HS-5 (cell line): Measurements from ENCODE around the gene PHACTR3.

ENCODE experiments used
- DNase-seq: peaks from one replicate; pipeline ENCODE4 v3.0.0-alpha.2; 2012; ENCODE audit warnings: low read depth

Gene PHACTR3

GRCh38 chr20:59622496-59622895 lies 18.2 kb downstream of the PHACTR3 start:
- DNase-seq, result no peak

- DNase-seq, result no peak
These were observed 18.8 kb downstream of the PHACTR3 start for GRCh38 chr20:59623133-59623532.

DNA sequence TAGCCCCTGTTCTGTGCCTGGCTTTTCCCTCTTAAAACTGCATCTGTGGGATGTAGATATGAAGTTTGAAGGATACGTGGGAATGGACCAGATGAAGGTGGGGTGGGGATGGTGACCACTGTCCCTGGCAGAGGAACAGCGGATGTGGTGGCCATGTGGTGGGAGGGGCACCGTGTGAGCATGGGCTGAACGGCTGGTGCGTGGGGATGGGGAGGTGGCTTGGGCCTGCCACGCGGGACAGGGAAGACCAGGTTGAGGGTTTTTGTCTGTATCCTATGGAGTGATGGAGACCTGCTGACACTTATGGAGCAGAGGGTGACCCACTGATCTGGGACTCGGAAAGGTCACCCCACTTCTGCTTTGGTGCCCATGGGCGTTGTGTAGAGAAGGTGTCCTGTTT lies 19.2 kb downstream of the PHACTR3 start:
- DNase-seq, result no peak

DNA sequence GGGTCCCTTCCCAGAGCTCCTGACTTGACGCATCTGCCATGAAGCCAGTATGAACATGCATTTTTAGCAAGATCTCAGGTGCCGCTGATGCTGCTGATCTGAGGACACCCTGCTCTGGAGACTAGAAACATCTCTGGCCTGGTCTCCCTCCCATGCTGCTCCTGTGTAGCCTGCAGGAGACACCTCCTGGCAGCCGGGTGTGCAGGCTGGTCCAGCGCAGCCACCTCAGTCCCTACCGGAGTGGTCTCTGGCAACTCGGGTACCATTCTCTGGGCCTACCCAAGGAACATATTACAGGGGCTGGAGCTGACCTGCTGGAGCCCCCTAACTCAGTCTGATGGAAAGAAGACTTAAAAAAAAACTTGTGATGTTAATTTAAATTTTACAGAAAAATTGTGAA lies 20.1 kb downstream of the PHACTR3 start:
- DNase-seq, result no peak

DNA sequence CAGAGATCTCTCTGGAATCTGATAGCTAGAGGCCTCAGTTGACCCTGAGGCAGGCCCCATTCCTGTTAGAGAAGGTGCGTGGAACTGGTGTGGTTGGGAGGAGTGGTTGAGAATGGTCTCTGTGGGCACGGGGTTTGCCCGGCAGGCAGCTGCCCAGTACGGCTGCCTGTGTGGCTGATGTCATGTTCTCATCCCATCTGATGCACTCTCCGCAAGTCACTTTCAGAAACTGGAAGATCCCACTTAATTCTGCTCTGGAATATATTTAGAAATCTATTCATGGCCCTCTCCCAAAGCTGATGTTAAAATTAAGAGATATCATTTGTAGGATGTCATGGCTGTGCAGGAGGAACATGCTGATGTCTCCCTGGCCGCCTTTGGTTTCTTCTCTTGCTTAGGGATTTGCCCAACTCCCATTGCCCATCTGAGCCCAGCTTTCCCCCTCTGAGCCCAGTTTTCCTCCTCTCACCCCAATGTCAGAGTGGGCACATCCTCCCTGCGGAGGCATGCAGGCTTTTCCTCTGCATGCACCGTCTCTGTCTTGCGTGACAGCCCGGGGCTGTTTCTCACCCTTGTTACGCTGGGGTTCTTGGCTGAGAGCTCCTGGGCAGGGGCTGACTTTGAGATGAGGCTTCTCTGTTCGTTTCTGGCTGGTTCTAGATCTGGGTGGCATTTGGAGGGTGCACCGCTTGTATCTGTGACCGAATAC lies 21.0 kb downstream of the PHACTR3 start:
- no peak for DNase-seq

GRCh38 chr20:59627298-59627697 lies 23.0 kb downstream of the PHACTR3 start:
- no peak for DNase-seq

- DNase-seq, result no peak
These were observed 23.8 kb downstream of the PHACTR3 start for GRCh38 chr20:59628171-59628570.

- DNase-seq, result no peak
These were observed 25.1 kb downstream of the PHACTR3 start for GRCh38 chr20:59629141-59630045.

GRCh38 chr20:59630526-59630925 lies 26.2 kb downstream of the PHACTR3 start:
- DNase-seq, result no peak

- no peak for DNase-seq
These were observed 27.6 kb downstream of the PHACTR3 start for GRCh38 chr20:59631751-59632540.

DNA sequence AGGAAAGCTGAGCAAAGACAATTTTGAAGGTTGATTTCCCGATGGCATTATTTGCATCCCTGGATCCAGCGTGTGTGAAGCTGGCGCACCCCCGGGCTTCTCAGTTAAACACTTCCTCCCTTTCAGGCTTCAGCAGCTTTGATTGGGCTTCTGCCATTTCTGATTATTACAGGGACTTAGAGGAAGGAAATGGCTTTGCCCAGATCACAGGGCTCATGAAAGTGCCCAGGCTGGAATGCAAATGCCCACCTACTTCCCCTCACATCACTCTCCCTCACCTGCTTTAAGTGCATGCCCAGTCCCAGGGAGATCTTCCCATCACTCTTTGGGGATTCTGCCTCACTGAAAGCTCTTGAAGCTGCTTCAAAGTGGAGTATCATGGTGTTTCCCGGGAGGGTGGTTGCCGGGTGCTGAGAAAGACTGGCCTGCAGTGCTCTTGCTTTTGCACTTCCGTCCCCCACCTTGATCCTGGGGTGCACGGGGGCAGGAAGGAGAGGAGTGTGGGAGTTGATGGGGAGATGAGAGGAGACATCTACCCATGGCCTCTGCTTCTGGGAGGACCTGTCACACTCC lies 28.3 kb downstream of the PHACTR3 start:
- no peak for DNase-seq

DNA sequence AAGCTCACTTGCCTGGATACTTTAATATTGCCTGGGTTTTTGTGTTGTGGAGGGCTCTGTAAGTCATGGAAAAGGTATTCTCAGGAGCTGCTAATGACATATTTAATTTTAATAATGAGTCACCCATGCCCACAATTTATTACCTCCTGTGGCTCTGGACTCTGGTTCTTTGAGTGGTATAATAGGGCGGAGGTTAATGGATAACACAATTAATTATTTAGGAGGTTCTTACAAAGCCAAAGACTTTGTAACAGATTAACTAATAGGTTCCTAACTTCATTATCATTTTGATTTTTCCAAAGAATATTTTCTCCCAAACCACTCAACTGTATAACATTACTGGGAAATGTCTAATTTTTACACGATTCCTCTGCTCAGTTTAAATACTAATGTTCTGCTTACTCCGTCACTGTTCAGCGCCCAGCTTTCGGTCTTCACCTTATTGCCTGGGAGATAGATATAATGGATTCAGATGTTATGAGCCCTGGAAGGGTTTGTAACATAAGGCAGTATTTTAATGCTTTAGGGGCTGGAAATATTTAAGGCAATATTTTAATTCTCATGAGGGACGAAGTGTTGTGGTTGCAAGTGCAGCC lies 29.4 kb downstream of the PHACTR3 start:
- no peak for DNase-seq

DNA sequence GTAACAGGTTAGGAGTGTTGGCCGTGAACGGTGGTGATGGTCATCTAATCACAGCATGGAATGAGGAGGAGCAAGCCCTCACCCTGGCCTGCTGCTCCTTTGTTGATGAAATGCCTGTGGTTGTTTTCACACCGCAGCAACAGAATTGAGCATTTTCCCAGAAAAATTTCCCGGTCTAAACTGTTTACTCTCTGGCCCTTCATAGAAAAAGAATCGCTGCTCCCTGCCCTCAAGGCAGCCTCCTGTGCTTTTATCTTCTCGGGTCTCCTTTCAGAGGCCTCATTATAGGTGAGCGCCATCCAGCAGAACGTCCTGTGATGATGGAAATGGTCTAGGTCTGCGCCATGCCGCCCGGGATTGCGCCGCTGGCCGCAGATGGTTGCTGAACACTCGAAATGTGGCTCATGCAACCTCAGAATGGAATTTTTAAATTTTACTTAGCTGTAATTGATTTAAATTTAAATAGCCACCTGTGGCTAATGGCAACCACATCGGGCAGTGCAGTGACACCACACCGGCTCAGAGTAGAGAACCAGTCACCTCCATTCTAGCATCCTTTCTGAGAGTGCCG lies 30.2 kb downstream of the PHACTR3 start:
- DNase-seq, result no peak

- DNase-seq, result no peak
These were observed 32.5 kb downstream of the PHACTR3 start for GRCh38 chr20:59636766-59637370.

DNA sequence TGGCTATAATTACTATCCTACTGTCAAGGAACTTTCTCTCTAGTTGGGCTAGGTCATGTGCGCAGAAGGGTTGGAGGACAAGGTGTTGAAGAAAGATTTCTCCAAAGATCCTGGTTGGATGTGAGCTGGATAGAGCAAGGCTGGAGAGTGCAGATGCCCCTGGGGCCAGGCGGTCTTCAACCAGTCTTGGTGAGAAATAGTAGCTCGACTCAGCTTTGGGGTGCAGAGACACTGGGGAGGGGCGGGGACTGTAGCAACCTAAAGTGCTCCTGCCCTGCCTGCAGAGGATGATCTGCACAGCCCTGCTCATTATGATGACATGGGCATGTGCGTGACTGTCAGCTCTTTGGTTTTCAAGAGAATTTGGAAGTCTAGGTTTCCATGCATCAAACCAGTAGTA lies 35.9 kb downstream of the PHACTR3 start:
- DNase-seq, result no peak

- no peak for DNase-seq
These were observed 39.3 kb downstream of the PHACTR3 start for GRCh38 chr20:59643615-59644061.

GRCh38 chr20:59644371-59644939 lies 40.1 kb downstream of the PHACTR3 start:
- DNase-seq, result no peak

DNA sequence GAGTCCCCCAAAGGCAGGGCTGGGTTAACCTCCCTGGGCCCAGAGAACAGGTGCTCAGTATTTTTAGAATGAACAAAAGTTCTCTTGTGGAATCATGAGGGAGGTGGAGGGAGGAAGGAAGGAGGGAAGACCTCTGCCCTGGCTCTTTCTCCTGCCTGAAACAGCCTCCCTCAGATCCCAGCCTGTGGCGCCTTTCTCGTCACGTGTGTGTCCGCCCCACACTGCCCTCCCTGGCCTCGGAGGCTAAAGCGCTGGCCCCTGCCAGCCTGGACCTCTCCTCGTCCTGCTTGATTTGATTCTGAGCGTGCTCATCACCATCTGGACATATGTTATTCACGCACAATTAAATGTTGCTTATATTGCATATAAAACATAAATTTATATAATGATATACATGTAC lies 40.9 kb downstream of the PHACTR3 start:
- no peak for DNase-seq

GRCh38 chr20:59645761-59646171 lies 41.4 kb downstream of the PHACTR3 start:
- DNase-seq, result no peak

DNA sequence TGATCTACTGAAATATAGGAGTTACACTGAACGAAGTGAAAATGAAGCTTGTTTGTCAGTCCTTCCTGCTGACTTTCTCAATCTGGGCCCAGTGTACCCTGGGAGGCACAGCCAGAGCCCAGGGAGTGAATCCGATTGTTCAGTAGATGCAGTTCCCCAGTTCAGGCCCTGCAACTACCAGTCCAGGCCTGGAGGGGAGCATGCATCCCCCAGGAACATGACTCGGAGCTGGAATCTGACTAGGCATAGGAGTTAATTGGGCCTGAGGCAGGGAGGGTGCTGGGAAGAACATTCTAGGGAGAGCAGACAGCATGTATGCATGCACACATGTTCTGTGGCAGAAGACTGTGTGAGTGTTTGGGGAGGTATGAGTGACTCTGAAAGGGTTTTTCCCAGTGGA lies 42.1 kb downstream of the PHACTR3 start:
- no peak for DNase-seq

- no peak for DNase-seq
These were observed 42.9 kb downstream of the PHACTR3 start for GRCh38 chr20:59647271-59647670.
